Measurements from ENCODE around the gene CAP2.
"Not testable (repeated sequence)": the region's sequence is repeated elsewhere in the genome, so short reads cannot be mapped to it uniquely, and the experiment has no call there.

Gene CAP2

DNA sequence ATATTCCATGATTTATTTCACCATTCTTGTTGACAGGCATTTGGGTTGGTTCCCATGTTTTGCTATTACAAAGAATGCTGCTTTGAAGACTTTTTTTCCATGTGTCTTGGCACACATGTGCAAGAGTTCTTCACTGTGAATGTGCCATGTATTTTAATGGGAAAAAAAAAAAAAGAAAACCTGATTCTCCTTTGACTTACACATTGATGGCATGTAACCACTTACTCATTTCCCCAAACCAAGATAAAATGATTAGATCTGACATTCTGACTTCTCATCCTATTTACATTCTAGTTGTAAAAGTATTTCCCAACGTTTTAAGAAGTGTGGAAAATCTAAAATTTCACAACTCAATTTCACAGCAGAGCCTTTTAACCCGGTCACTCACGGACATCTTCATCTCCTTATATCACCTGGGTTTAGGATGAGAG lies 4.4 kb downstream of the CAP2 start:
- no peak for DNase-seq

DNA sequence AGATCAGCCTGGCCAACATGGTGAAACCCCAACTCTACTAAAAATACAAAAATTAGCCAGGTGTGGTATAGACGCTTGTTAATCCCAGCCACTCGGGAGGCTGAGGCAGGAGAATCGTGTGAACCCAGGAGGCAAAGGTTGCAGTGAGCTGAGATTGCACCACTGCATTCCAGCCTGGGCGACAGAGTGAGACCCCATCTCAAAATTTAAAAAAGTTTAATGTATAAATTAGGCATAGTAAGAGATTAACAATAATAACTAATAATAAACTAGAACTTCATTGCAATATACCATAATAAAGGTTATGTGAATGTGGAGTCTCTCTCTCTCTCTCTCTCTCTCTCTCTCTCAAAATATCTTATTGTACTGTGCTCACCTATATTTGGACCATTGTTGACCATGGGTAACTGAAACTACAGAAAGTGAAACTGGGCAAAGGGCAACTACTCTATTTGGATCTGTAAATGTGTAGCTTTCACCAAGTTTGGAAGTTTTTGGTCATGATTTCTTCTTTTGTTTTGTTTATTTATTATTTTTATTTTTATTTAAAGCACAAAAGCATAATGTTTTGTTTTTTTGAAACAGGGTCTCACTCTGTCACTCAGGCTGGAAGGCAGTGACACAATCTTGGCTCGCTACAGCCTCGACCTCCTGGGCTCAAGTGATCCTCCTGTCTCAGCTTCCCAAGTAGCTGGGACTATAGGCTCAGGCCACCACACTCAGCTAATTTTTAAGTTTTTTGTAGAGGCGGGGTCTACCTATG lies 12.0 kb downstream of the CAP2 start:
- not testable (repeated sequence) for DNase-seq

DNA sequence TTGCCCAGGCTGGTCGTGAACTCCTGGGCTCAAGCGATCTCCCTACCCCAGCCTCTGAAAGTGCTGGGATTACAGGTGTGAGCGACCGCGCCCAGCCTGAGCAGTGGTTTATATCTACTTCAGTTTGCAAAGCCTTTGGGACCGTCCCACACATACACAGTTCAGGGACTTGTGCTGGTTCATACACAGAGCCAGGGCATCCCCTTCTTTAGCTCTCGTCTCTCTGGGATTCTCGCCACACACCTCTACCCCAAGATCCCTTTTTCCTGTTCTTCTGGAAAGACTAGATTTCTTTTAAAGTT lies 12.5 kb downstream of the CAP2 start:
- DNase-seq = no peak

DNA sequence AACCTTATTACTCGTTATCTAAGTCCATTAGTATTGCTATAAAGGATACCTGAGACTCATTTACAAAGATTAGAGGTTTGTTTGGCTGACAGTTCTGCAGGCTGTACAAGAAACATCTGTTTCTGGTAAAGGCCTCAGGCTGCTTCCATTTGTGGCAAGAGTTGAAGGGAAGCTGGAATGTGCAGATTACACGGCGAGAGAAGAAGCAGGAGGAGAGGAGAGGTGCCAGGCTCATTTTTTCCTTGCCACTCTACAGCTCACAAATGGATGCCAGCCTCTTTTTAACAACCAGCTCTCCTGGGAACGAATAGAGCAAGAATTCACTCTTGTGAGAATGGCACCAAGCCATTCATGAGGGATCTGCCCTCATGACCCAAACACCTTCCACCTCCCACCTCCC lies 14.7 kb downstream of the CAP2 start:
- DNase-seq = no peak

DNA sequence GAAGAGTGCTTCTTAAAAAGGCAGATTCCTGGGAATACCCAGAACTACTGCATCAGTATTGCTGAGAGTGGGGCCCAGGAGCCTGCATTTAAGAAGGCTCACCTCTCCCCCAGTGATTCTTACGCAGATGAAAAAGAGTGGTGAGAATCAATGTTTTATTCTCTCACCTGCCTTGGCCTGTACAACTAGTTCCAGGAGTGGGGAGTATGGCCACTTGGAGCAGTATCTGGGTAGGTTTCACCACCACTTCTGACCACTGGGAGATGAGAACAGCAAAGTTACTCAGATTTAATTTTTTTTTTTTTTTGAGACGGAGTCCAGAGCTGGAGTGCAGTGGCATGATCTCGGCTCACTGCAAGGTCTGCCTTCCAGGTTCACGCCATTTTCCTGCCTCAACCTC lies 16.9 kb downstream of the CAP2 start:
- no peak for DNase-seq

- DNase-seq = no peak
Observed at GRCh38 chr6:17413313-17413750, 19.9 kb downstream of the CAP2 start.

- DNase-seq = not testable (repeated sequence)
Observed at GRCh38 chr6:17414395-17414794, 21.0 kb downstream of the CAP2 start.

DNA sequence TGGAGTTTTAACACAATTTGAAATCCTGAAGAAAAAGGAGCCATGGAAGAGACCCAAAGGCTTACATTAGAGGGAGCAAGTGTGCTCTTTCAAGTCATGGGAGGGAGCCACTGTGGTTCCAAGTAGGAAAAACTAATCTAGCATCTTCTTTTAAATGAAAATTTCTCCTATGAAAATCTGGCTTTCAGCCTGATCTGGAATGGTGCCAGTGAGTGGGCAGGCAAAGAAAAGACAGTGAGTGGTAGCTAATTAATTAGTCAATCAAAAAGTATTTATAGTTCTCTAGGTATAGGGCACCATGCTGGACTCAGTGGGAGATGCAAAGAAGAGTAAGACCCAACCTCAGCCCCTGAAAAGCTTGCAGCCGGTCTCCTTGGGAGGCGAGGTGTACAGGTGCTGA lies 21.9 kb downstream of the CAP2 start:
- DNase-seq = no peak

DNA sequence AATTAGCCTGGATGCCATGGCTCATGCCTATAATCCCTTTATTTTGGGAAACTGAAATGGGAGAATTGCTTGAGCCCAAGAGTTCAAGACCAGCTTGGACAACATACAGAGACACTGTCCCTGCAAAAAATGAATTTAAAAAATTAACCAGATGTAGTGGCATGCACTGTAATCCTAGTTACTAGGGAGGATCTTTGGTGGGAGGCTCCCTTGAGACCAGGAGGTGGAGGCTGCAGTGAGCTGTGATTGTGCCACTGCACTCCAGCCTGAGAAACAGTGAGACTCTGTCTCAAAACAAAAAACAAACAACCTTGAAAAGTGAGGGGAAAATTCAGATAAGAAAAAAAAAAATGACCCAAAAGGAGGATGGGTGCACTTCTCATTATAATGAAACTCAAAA lies 23.4 kb downstream of the CAP2 start:
- DNase-seq = no peak

DNA sequence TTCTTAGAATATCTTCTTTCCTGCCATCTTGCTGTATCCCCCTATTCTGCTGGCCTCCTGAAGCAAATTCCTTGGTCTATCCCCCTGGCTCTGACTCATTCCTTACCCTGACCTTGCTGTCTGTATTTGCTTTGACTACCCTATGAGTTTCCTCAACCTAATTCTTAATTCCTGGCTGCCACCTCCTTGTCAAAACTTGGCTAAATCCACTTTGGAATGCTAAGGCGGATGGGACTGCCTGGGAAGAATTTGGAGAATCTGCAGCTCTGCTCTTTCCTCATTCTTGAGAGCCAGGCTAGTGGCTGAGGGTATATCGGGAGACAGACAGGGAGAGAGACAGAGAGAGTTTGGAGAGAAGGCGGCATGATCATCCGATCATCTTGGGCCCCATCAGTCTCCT lies 24.4 kb downstream of the CAP2 start:
- peak; percentile 8 for DNase-seq

DNA sequence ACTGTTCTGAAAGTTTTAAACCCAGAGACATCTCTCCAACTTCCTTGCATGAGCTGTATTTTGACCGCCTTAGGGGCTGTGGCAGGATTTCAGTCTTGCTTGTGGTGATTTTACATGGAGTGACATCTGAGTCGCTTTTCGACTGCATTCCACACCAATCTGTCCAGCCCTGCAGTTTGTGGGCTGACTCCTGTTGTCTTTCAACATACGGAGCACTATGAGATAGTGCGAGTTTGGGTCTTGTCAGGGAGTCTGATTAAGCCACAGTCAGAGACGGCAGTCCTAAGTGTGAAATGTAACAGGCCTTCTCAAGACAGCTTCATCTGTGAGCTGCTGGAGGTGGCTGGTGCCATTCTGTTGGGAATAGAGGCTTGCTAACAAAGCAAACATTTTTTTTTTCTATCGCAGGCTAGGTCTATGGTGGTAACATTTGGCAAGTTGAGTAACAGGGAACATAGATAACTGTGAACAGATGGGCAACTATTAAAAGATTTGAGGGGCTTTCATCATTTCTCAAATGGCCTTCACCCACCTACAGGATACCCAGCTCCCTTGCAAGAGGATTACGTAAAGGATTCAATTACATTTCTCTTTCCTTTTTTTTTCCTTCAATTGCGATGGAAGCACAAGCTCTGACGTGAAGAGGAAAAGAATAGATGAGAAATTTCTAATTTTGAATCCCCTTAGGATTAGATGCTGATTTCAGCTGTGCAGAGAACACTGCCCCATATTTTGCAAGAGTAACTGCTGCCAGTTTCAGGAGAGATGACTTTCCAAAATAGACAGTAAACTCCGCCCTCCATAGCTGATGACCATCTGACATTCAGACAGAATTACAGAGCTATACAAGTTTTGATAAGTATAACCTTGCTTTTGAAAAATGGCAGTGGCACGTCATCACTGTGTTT lies 25.1 kb downstream of the CAP2 start:
- peak; percentile 52 for DNase-seq

DNA sequence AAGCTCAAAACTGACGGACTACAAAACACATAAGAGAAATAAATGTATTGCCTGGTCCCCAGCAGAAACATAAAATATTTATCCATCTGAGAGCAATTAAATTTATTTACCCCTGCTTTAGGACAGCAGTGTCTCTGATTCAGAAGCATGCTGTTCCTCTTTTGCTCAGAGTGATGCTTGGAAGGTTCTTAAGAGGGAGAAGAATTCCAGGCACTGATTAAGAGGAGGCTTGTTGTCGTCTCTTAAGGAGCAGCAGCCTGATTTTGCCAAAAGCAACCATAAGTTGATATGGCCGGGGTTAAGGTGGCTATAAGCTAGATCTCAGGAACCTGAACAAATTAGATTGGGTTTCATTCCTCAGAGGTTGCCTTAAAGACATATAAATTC lies 25.8 kb downstream of the CAP2 start:
- DNase-seq = no peak

- DNase-seq = no peak
Observed at GRCh38 chr6:17420368-17420767, 27.0 kb downstream of the CAP2 start.

DNA sequence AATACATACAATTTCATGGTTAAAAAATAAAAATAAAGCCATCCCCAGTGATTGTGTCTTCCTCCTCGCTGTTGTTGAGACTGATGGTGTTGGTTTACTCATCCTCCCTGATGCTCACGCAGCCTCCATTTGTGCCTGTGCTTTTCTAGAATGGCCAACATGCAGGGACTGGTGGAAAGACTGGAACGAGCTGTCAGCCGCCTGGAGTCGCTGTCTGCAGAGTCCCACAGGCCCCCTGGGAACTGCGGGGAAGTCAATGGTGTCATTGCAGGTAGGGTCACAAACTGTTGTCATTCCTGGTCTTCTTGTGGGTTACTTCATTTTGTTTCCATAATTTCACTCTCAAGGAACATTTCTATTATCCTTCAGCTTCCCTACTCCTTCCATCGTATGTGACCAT lies 28.0 kb downstream of the CAP2 start:
- no peak for DNase-seq

GRCh38 chr6:17423026-17423425 lies 29.6 kb downstream of the CAP2 start:
- no peak for DNase-seq

GRCh38 chr6:17427062-17427461 lies 33.7 kb downstream of the CAP2 start:
- no peak for DNase-seq

- no peak for DNase-seq
Observed at GRCh38 chr6:17427617-17428016, 34.2 kb downstream of the CAP2 start.

GRCh38 chr6:17428595-17429120 lies 35.3 kb downstream of the CAP2 start:
- DNase-seq = not testable (repeated sequence)

DNA sequence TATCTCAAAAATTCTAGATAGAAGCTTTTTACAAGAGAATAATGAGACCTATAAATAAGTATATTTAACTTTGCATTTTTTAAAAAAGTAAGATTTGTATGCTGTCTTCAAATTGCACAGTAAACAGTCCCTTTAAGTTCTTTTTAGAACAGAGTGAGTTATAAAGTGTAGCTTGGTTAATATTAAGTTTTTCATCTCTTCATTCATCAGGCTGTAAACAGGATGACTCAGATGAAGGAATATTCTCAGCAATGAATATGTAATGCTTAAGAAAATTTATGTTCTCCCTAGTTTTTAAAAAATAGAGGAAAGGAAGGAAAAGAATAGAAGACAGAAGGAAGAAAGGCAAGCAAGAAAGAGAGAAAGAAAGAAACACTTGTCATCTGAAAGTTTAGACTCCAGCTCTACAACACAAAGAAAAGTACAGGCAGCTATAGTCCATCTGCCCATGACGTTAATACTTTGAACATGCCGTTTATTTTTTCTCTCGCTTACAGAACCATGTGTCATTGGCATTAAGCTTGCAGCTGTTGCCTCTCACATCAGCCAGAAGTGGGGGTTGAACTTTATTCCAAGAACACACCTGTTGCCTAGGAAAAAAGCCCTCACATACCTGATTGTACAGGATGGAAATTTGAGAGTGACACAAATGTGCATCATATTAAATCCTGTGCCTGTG lies 36.1 kb downstream of the CAP2 start:
- DNase-seq = peak; percentile 6

GRCh38 chr6:17431581-17431980 lies 38.2 kb downstream of the CAP2 start:
- DNase-seq = no peak

DNA sequence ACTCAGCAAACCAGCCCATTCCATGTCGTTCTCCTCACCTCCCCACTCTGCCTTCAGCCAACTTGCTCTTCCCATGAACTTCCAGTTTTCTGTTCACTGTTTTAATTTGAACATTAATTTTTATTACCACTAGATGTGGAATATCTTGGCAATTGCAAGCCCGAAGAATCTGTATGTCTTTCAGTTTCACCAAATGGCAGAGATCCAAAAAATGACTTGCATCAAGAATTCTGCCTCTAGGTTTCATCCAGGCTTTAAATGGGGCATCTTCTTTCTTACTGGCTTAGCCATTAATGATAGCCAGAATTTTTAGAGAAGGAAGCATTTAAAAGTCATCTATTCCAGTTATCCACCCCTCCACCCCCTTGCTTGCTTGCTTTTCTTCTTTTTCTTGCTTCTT lies 39.0 kb downstream of the CAP2 start:
- no peak for DNase-seq

- DNase-seq = no peak
Observed at GRCh38 chr6:17439243-17439993, 46.0 kb downstream of the CAP2 start.

GRCh38 chr6:17440811-17441210 lies 47.4 kb downstream of the CAP2 start:
- not testable (repeated sequence) for DNase-seq

Measured in retina (tissue), 1 donor.